ENCODE results near the gene ESPN. TPM values are rescaled to one million over a fixed set of nuclear protein-coding genes. Genes with fewer than 3 reads are reported as not detected.
A peak's percentile ranks its signal among the peaks of the same experiment; 100 is the strongest.

ESPN gene
- total RNA-seq, 1 donor from 2014 or later, result 0.36 TPM

- DNase-seq (ENCODE audit: low spot score), result no peak
- H3K27me3 Mint-ChIP-seq (ENCODE audit: unreplicated experiment), result peaks cover 2% of the 10 kb centered on the region
- H3K27ac Mint-ChIP-seq (ENCODE audit: unreplicated experiment), result no peak overlapping the region
- H3K36me3 Mint-ChIP-seq (ENCODE audit: low read depth, unreplicated experiment), result no peaks in the 10 kb centered on the region
- no peak overlapping the region for H3K4me3 Mint-ChIP-seq (ENCODE audit: unreplicated experiment)
- H3K9me3 Mint-ChIP-seq (ENCODE audit: unreplicated experiment), result no peaks in the 10 kb centered on the region
- H3K4me1 Mint-ChIP-seq (ENCODE audit: unreplicated experiment), result no peaks in the 10 kb centered on the region
- TF ChIP-seq CTCF (IDR thresholded peaks at IDR 0.05; ENCODE audit: unreplicated experiment), result no peak
These were observed 15.5 kb upstream of the ESPN start for GRCh38 chr1:6409053-6409452.

GRCh38 chr1:6409733-6410132 lies 14.8 kb upstream of the ESPN start:
- H3K9me3 Mint-ChIP-seq (ENCODE audit: unreplicated experiment), result no peaks in the 10 kb centered on the region
- H3K4me1 Mint-ChIP-seq (ENCODE audit: unreplicated experiment), result no peaks in the 10 kb centered on the region
- TF ChIP-seq CTCF (IDR thresholded peaks at IDR 0.05; ENCODE audit: unreplicated experiment), result no peak
- DNase-seq (ENCODE audit: low spot score), result no peak
- H3K27ac Mint-ChIP-seq (ENCODE audit: unreplicated experiment), result no peak overlapping the region
- H3K4me3 Mint-ChIP-seq (ENCODE audit: unreplicated experiment), result no peak overlapping the region
- no peaks in the 10 kb centered on the region for H3K36me3 Mint-ChIP-seq (ENCODE audit: low read depth, unreplicated experiment)
- peaks cover 5% of the 10 kb centered on the region for H3K27me3 Mint-ChIP-seq (ENCODE audit: unreplicated experiment)

GRCh38 chr1:6410248-6410893 lies 14.2 kb upstream of the ESPN start:
- peaks cover 6% of the 10 kb centered on the region for H3K27me3 Mint-ChIP-seq (ENCODE audit: unreplicated experiment)

GRCh38 chr1:6412896-6413295 lies 11.7 kb upstream of the ESPN start:
- Mint-ChIP-seq H3K27ac (ENCODE audit: unreplicated experiment) (no peak overlapping the region), H3K4me1 (ENCODE audit: unreplicated experiment) (no peaks in the 10 kb centered on the region), H3K27me3 (ENCODE audit: unreplicated experiment) (peaks cover 18% of the 10 kb centered on the region), H3K9me3 (ENCODE audit: unreplicated experiment) (no peaks in the 10 kb centered on the region), H3K4me3 (ENCODE audit: unreplicated experiment) (no peak overlapping the region), H3K36me3 (ENCODE audit: low read depth, unreplicated experiment) (no peaks in the 10 kb centered on the region)
- DNase-seq (ENCODE audit: low spot score), result no peak
- no peak for TF ChIP-seq CTCF (IDR thresholded peaks at IDR 0.05; ENCODE audit: unreplicated experiment)

More at GRCh38 chr1:6410248-6410893, 14.2 kb upstream of the ESPN start:
- Mint-ChIP-seq H3K36me3 (ENCODE audit: low read depth, unreplicated experiment) (no peaks in the 10 kb centered on the region), H3K4me1 (ENCODE audit: unreplicated experiment) (no peaks in the 10 kb centered on the region), H3K4me3 (ENCODE audit: unreplicated experiment) (no peak overlapping the region), H3K9me3 (ENCODE audit: unreplicated experiment) (no peaks in the 10 kb centered on the region), H3K27ac (ENCODE audit: unreplicated experiment) (no peak overlapping the region)
- DNase-seq (ENCODE audit: low spot score), result no peak
- no peak for TF ChIP-seq CTCF (IDR thresholded peaks at IDR 0.05; ENCODE audit: unreplicated experiment)

- H3K27me3 Mint-ChIP-seq (ENCODE audit: unreplicated experiment), result peaks cover 20% of the 10 kb centered on the region
These were observed 10.1 kb upstream of the ESPN start for GRCh38 chr1:6414443-6414844.

More at GRCh38 chr1:6414443-6414844, 10.1 kb upstream of the ESPN start:
- H3K4me1 Mint-ChIP-seq (ENCODE audit: unreplicated experiment), result no peaks in the 10 kb centered on the region
- peak; percentile 65 for DNase-seq (ENCODE audit: low spot score)
- H3K36me3 Mint-ChIP-seq (ENCODE audit: low read depth, unreplicated experiment), result no peaks in the 10 kb centered on the region
- H3K4me3 Mint-ChIP-seq (ENCODE audit: unreplicated experiment), result no peak overlapping the region
- TF ChIP-seq CTCF (IDR thresholded peaks at IDR 0.05; ENCODE audit: unreplicated experiment), result peak; percentile 57
- no peaks in the 10 kb centered on the region for H3K9me3 Mint-ChIP-seq (ENCODE audit: unreplicated experiment)
- no peak overlapping the region for H3K27ac Mint-ChIP-seq (ENCODE audit: unreplicated experiment)
